Measurements from ENCODE around the gene IL22RA1. TPM values are rescaled to one million over a fixed set of nuclear protein-coding genes. Genes with fewer than 3 reads are reported as not detected.

Gene IL22RA1
- total and polyA plus RNA-seq, 2 of the 8 experiments (the other 6 are each of a cell fraction or from before 2014, with no cell fraction given), result 0.17 to 0.32 TPM

- no peak overlapping the region for H4K5ac ChIP-seq (ENCODE audit: insufficient read length, low read depth, low read length)
- H3K9me3 ChIP-seq (ENCODE audit: insufficient read depth in 2 of 2, low read depth in 1 of 2, low read length in 1 of 2), result no peaks in the 10 kb centered on the region
- POLR2A ChIA-PET (ENCODE audit: partially characterized antibody), result interaction anchor here (1.0 to 1.3 kb wide), 3 partner anchors 8 to 25 kb away, joined by 3 to 6 read pairs (median 3); no protein-coding TSS in a partner anchor
- H3K56ac ChIP-seq (replicated peaks; ENCODE audit: insufficient read length, low read depth, low read length), result no peak overlapping the region
- H2AFZ ChIP-seq (ENCODE audit: low read length), result no peak overlapping the region
- no peak for TF ChIP-seq SP1 (IDR thresholded peaks at IDR 0.05; ENCODE audit: low read depth, low read length)
- TF ChIP-seq RNF2 (IDR thresholded peaks at IDR 0.05; ENCODE audit: borderline replicate concordance, low read depth, low read length, missing control alignments, poor library complexity, severe bottlenecking), result no peak
- H3K23me2 ChIP-seq (ENCODE audit: low read depth, low read length), result no peaks in the 10 kb centered on the region
- peaks cover 0 to 3% (median 0%) of the 10 kb centered on the region in 4 experiments; a peak in 2 of 7 replicates for H3K4me1 ChIP-seq (replicated peaks in 1 of 4; ENCODE audit: control insufficient read depth in 3 of 4, insufficient read depth in 4 of 4, low read length in 3 of 4)
- no peak overlapping the region for H2BK15ac ChIP-seq (ENCODE audit: low read length)
- H3K79me2 ChIP-seq (ENCODE audit: control insufficient read depth in 1 of 2, insufficient read depth in 2 of 2, low read length in 2 of 2), result no peaks in the 10 kb centered on the region
- no peak overlapping the region for H3K4ac ChIP-seq (replicated peaks; ENCODE audit: insufficient read length, low read depth, low read length)
- no peak overlapping the region for H3K4me3 ChIP-seq (ENCODE audit: extremely low read depth in 1 of 4, insufficient read depth in 2 of 4, low read depth in 3 of 4, low read length in 4 of 4)
- H3K27me3 ChIP-seq (replicated peaks in 1 of 4; ENCODE audit: control insufficient read depth in 3 of 4, extremely low read depth in 1 of 4, insufficient read depth in 3 of 4, low read length in 3 of 4), result no peaks in the 10 kb centered on the region
- no peak for FAIRE-seq
- H2BK20ac ChIP-seq (ENCODE audit: low read length), result no peak overlapping the region
- H2AK5ac ChIP-seq (ENCODE audit: low read depth, low read length), result no peak overlapping the region
- no peaks in the 10 kb centered on the region for H3K79me1 ChIP-seq (ENCODE audit: low read depth, low read length)
- CTCF ChIA-PET (ENCODE audit: partially characterized antibody), result interaction anchor here (0.7 to 1.2 kb wide), 2 partner anchors 25 to 156 kb away, joined by 4 to 8 read pairs; no protein-coding TSS in a partner anchor
- H4K91ac ChIP-seq (replicated peaks; ENCODE audit: insufficient read length, low read length), result no peak overlapping the region
- no peak overlapping the region for H2BK5ac ChIP-seq (ENCODE audit: low read depth, low read length)
- no peak overlapping the region for H3K4me2 ChIP-seq (ENCODE audit: insufficient read depth in 1 of 2, low read depth in 2 of 2, low read length in 2 of 2)
- no peak overlapping the region for H3K14ac ChIP-seq (ENCODE audit: insufficient read length)
- H3K23ac ChIP-seq (ENCODE audit: insufficient read length), result no peak overlapping the region
- H2BK12ac ChIP-seq (ENCODE audit: low read depth, low read length), result no peak overlapping the region
- H3K27ac ChIP-seq (ENCODE audit: low read depth, low read length), result no peak overlapping the region
- DNase-seq (ENCODE audit: low read depth in 1 of 2, low spot score in 2 of 2), result no peak
- H3K36me3 ChIP-seq (ENCODE audit: control insufficient read depth in 2 of 4, insufficient read depth in 4 of 4, low read length in 3 of 4), result peaks cover 0 to 8% (median 1%) of the 10 kb centered on the region in 4 experiments; a peak in 4 of 8 replicates
- no peaks in the 10 kb centered on the region for H4K20me1 ChIP-seq (replicated peaks in 1 of 2; ENCODE audit: control insufficient read depth in 1 of 2, insufficient read depth in 2 of 2, low read length in 2 of 2)
- no peak overlapping the region for H2BK120ac ChIP-seq (replicated peaks; ENCODE audit: low read depth, low read length)
- no peak overlapping the region for H3K18ac ChIP-seq (ENCODE audit: extremely low read depth, low read length)
- 79% methylated on average over 6 of the region's 6 CpGs; no CpG with 5 or more reads in 1 of the 2 experiments for WGBS, 2 experiments (ENCODE audit: extremely low coverage in 1 of 2, insufficient coverage in 1 of 2, insufficient read length in 1 of 2, insufficient replicate concordance in 2 of 2, low coverage in 1 of 2, low lambda C conversion rate in 2 of 2, missing lambda C conversion rate in 1 of 2)
- no peak overlapping the region for H3K9ac ChIP-seq (replicated peaks in 1 of 4; ENCODE audit: extremely low read depth in 1 of 4, low read depth in 3 of 4, low read length in 3 of 4)
- H4K8ac ChIP-seq (ENCODE audit: extremely low read depth, insufficient read depth, low read length), result no peak overlapping the region
Observed at GRCh38 chr1:24175033-24175755, 32.3 kb upstream of the IL22RA1 start.
